Endothelial cell of umbilical vein (primary cell): ENCODE measurements around the gene EPS8. TPM values are rescaled to one million over a fixed set of nuclear protein-coding genes. Genes with fewer than 3 reads are reported as not detected.

ENCODE experiments used
- BruUV-seq: library from RNA; stranded (reverse); fragments of 400-500 nt; replicated peaks from 2 replicates; lab custom pipeline; 2021; lab: Mats Ljungman, UMichigan
- CTCF ChIA-PET: fragments of 300-600, 350-600 bp; sonication (Branson Sonifier 250); formaldehyde crosslinking; loops from one replicate; lab custom pipeline; 2021; ENCODE audit warnings: antibody characterized with exemption, inconsistent platforms; lab: Charles Lee
- POLR2A ChIA-PET: fragments of 300-600, 350-600 bp; sonication (Branson Sonifier 250); formaldehyde crosslinking; loops from one replicate; lab custom pipeline; 2021; ENCODE audit warnings: antibody characterized with exemption, inconsistent platforms; lab: Charles Lee
- DNase-seq: peaks from one replicate; pipeline ENCODE4 v3.0.0-alpha.2; 2011; ENCODE audit warnings: low read depth, low spot score
- FAIRE-seq: peaks from 2 replicates; lab custom pipeline; 2011; peaks lifted over from hg19 to GRCh38; lab: Jason Lieb, UNC
- H2AFZ ChIP-seq: 2 replicates; pipeline ENCODE4 v1.6.0; 2012; ENCODE audit warnings: low read depth, low read length, control low read depth, inconsistent platforms
- H3K27ac ChIP-seq: 2 replicates; pipeline ENCODE4 v1.5.1; 2011; ENCODE audit warnings: low read depth, mild to moderate bottlenecking, control low read depth, low read length, moderate library complexity; ENCODE audit not compliant: insufficient read depth
- H3K27me3 ChIP-seq, 2 experiments: 2 replicates each; pipeline versions ENCODE4 v1.6.0 to v1.6.1; 2011; ENCODE audit warnings: low read length in 2 of 2, mixed read lengths in 1 of 2; ENCODE audit not compliant: control insufficient read depth in 2 of 2, insufficient read depth in 2 of 2
- H3K36me3 ChIP-seq, 2 experiments: 2 replicates in 1 of 2; 3 replicates in 1 of 2; pipeline ENCODE4 v1.5.1; 2011; ENCODE audit warnings: low read length in 2 of 2, mild to moderate bottlenecking in 1 of 2, moderate library complexity in 1 of 2; ENCODE audit not compliant: control insufficient read depth in 2 of 2, insufficient read depth in 2 of 2; ENCODE audit errors: extremely low read depth in 1 of 2
- H3K4me1 ChIP-seq: 3 replicates; pipeline ENCODE4 v1.5.1; 2011; ENCODE audit warnings: mild to moderate bottlenecking, low read length; ENCODE audit not compliant: control insufficient read depth, insufficient read depth; ENCODE audit errors: extremely low read depth
- H3K4me2 ChIP-seq: 2 replicates; pipeline ENCODE4 v1.6.1; 2011; ENCODE audit warnings: low read length, control low read depth, mixed read lengths; ENCODE audit not compliant: insufficient read depth
- H3K4me3 ChIP-seq, 3 experiments: fragments of 200-600 bp in 1 of 3; sonication (generic), shearing (Covaris generic) in 1 of 3; replicated peaks in 1 of 3; 2 replicates each; pipeline ENCODE4 v1.5.1; 2011 to 2016; ENCODE audit warnings: control low read depth in 3 of 3, low read length in 3 of 3, mild to moderate bottlenecking in 2 of 3, inconsistent platforms in 1 of 3, low read depth in 1 of 3, moderate library complexity in 1 of 3; ENCODE audit not compliant: insufficient read depth in 1 of 3
- H3K79me2 ChIP-seq: 2 replicates; pipeline ENCODE4 v1.6.0; 2012; ENCODE audit warnings: low read length, inconsistent platforms; ENCODE audit not compliant: control insufficient read depth, insufficient read depth
- H3K9ac ChIP-seq: replicated peaks from 2 replicates; pipeline ENCODE3; 2011; ENCODE audit warnings: low read length, control low read depth; ENCODE audit not compliant: insufficient read depth; ENCODE audit errors: extremely low read depth
- H3K9me1 ChIP-seq: replicated peaks from 3 replicates; pipeline ENCODE4 v1.6.0; 2011; ENCODE audit warnings: mild to moderate bottlenecking, low read length; ENCODE audit not compliant: control insufficient read depth, insufficient read depth; ENCODE audit errors: extremely low read depth
- H3K9me3 ChIP-seq: replicated peaks from 2 replicates; pipeline ENCODE4 v1.5.1; 2012; ENCODE audit warnings: low read length, inconsistent platforms; ENCODE audit not compliant: control insufficient read depth, insufficient read depth
- H4K20me1 ChIP-seq: replicated peaks from 2 replicates; pipeline ENCODE3; 2011; ENCODE audit warnings: mild to moderate bottlenecking, low read length; ENCODE audit not compliant: control insufficient read depth, insufficient read depth; ENCODE audit errors: extremely low read depth
- CTCF ChIP-seq, 2 donors: IDR thresholded peaks; 1 replicate in 1 of 2; 2 replicates in 1 of 2; pipeline ENCODE4 v1.5.1; 2011; ENCODE audit warnings: low read length in 2 of 2, mild to moderate bottlenecking in 2 of 2, moderate library complexity in 2 of 2, control low read depth in 1 of 2, inconsistent platforms in 1 of 2, low read depth in 1 of 2; ENCODE audit not compliant: insufficient read depth in 1 of 2; ENCODE audit errors: extremely low read depth in 1 of 2
- EZH2 ChIP-seq: IDR thresholded peaks from 2 replicates; pipeline ENCODE4 v1.6.1; 2012; ENCODE audit warnings: borderline replicate concordance, low read depth, mild to moderate bottlenecking, moderate library complexity, low read length, inconsistent platforms; ENCODE audit not compliant: severe bottlenecking
- FOS ChIP-seq: IDR thresholded peaks from 2 replicates; pipeline ENCODE4 v1.6.1; 2011; ENCODE audit warnings: mild to moderate bottlenecking, low read length, moderate library complexity, borderline replicate concordance; ENCODE audit not compliant: insufficient read depth
- GATA2 ChIP-seq: IDR thresholded peaks from 2 replicates; pipeline ENCODE4 v1.7.0; 2011; ENCODE audit warnings: low read depth, mild to moderate bottlenecking, moderate library complexity, mixed read lengths, low read length; ENCODE audit not compliant: insufficient read length, insufficient read depth
- JUN ChIP-seq: IDR thresholded peaks from 2 replicates; pipeline ENCODE4 v1.6.1; 2011; ENCODE audit warnings: borderline replicate concordance, low read depth; ENCODE audit not compliant: insufficient read length, insufficient read depth
- MYC ChIP-seq: IDR thresholded peaks from one replicate; pipeline ENCODE4 v1.6.1; 2011; ENCODE audit warnings: mild to moderate bottlenecking, low read depth, low read length
- POLR2A ChIP-seq: IDR thresholded peaks from 2 replicates; pipeline ENCODE4 v1.6.1; 2012; ENCODE audit warnings: low read depth, mild to moderate bottlenecking, control low read depth, low read length
- POLR2AphosphoS5 ChIP-seq: IDR thresholded peaks from 2 replicates; pipeline ENCODE4 v1.6.1; 2012; ENCODE audit warnings: low read depth, mild to moderate bottlenecking, control low read depth, low read length, moderate library complexity; ENCODE audit not compliant: insufficient read depth
- dilution Hi-C: fragments of 300-500 bp; cut with MboI; formaldehyde crosslinking; loops from one replicate; pipeline ENCODE4 v1.15.0; 2019; ENCODE audit warnings: low sequenced_read_pairs; ENCODE audit not compliant: extremely low pct_ligation_motif_present
- intact Hi-C: fragments of 100-400 bp; cut with micrococcal nuclease; formaldehyde crosslinking; loops from one replicate; pipeline ENCODE4 v1.10.0; 2022
- polyA plus RNA-seq, 4 experiments: library from polyadenylated mRNA; depleted of rRNA in 3 of 4; stranded (reverse) in 3 of 4; unstranded in 1 of 4; fragments of >200 nt; gene quantifications; 2 replicates each; pipeline versions ENCODE4 v1.2.1 to v1.2.3, GENCODE V29; 2011 to 2012; ENCODE audit warnings: missing spikeins in 1 of 4
- total RNA-seq: library from RNA; stranded (reverse); gene quantifications from 2 replicates; pipeline ENCODE4 v1.2.3, GENCODE V29; 2021
- TF ChIP-seq, protein P1 (sequence below): IDR thresholded peaks from 2 replicates; pipeline ENCODE4 v1.6.1; 2011; ENCODE audit not compliant: insufficient read depth, insufficient read length

EPS8 gene
- total and polyA plus RNA-seq, 2 donors (not counting 3 experiments of a cell fraction or from before 2014, with no cell fraction given), result 8.4 to 11.9 TPM

DNA sequence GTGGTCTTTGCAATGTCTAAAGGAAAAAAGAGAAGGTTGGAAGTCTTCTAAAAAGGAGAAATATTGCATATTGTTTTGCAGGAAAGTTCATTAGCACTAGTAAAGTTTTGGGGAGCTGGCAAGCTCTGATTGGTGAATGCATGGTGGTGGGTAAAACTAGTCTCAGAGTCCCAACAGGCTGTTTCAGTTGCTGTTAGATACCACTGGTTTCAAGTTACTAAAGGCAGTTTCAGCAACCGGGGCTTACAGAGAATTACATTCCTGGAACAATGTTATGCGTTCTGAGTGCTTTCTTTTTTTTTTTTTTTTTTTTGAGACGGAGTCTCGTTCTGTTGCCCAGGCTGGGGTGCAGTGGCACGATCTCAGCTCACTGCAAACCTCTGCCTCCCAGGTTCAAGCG, 208.2 kb downstream of the EPS8 start:
- DNase-seq (no peak), FAIRE-seq (no peak)
- H3K4me1 ChIP-seq, result no peaks in the 10 kb centered on the region
- TF ChIP-seq GATA2, result no peak
- no peak for TF ChIP-seq JUN
- TF ChIP-seq EZH2, result no peak
- TF ChIP-seq MYC, result no peak
- no peak for TF ChIP-seq FOS
- TF ChIP-seq POLR2A, result no peak
- no peak for TF ChIP-seq POLR2AphosphoS5
- TF ChIP-seq CTCF (IDR thresholded peaks at IDR 0.05; ENCODE audit: extremely low read depth in 1 of 2, insufficient read depth in 1 of 2, low read depth in 1 of 2, low read length in 2 of 2), result no peak
- TF ChIP-seq, protein P1, sequence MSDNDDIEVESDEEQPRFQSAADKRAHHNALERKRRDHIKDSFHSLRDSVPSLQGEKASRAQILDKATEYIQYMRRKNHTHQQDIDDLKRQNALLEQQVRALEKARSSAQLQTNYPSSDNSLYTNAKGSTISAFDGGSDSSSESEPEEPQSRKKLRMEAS, result no peak
- no peak overlapping the region for H3K4me3 ChIP-seq
- intact Hi-C loops, result no loop called here
- peaks cover 3 to 4% of the 10 kb centered on the region in 2 experiments for H3K27me3 ChIP-seq
- dilution Hi-C loops, result no loop called here
- no peak overlapping the region for H3K27ac ChIP-seq
- H3K9ac ChIP-seq, result no peak overlapping the region
- H3K4me2 ChIP-seq, result no peak overlapping the region
- no peaks in the 10 kb centered on the region for H3K36me3 ChIP-seq
- H2AFZ ChIP-seq, result no peak overlapping the region
- no TSS peak for BruUV-seq
- H4K20me1 ChIP-seq, result no peaks in the 10 kb centered on the region
- ChIA-PET POLR2A (no interaction called here), CTCF (interaction anchor here (8.9 kb wide), 1 partner anchor 49 kb away, joined by 202 read pairs; no protein-coding TSS in a partner anchor)
- H3K9me1 ChIP-seq, result no peaks in the 10 kb centered on the region
- no peaks in the 10 kb centered on the region for H3K79me2 ChIP-seq
- H3K9me3 ChIP-seq, result no peaks in the 10 kb centered on the region
